ENCODE results near the gene MICAL1. TPM values are rescaled to one million over a fixed set of nuclear protein-coding genes. Genes with fewer than 3 reads are reported as not detected.

Gene MICAL1
- polyA plus RNA-seq, 2 of the 4 experiments (the other 2 are of a cell fraction) = 14.1 to 16.9 TPM

- peaks cover 14% of the 10 kb centered on the region; the same call in 1 of the 3 replicates for H3K4me1 ChIP-seq
- POLR2A ChIA-PET = interaction anchor here (0.5 to 4.1 kb wide), 2 partner anchors 12 to 36 kb away, joined by 3 to 18 read pairs; partner anchors contain the start of genes PPIL6 and SMPD2
- H3K9me3 ChIP-seq = no peaks in the 10 kb centered on the region
- DNase-seq (ENCODE audit: low read depth in 1 of 2, low spot score in 1 of 2) (no peak), FAIRE-seq (no peak), ATAC-seq (no peak)
- no peak overlapping the region for H3K27ac ChIP-seq
- CTCF ChIA-PET = interaction anchor here (0.8 to 2.5 kb wide), 3 partner anchors 11 to 265 kb away, joined by 3 to 16 read pairs (median 4); partner anchors contain the start of genes PPIL6 and SMPD2
- TF ChIP-seq BHLHE40 (IDR thresholded peaks at IDR 0.05; ENCODE audit: low read depth, low read length) = no peak
- no peak for TF ChIP-seq RARB (CRISPR knock-in tag; IDR thresholded peaks at IDR 0.05)
- no peak for TF ChIP-seq RCOR1 (IDR thresholded peaks at IDR 0.05; ENCODE audit: low read depth, low read length)
- TF ChIP-seq EP300 (IDR thresholded peaks at IDR 0.05) = no peak
- no peak for TF ChIP-seq KDM1A (IDR thresholded peaks at IDR 0.05; ENCODE audit: low read depth)
- TF ChIP-seq TP53 (CRISPR knock-in tag; IDR thresholded peaks at IDR 0.05) = no peak
- no peak for TF ChIP-seq ESRRA (IDR thresholded peaks at IDR 0.05; ENCODE audit: borderline replicate concordance, low read length)
- TF ChIP-seq RFX5 (IDR thresholded peaks at IDR 0.05) = no peak
- TF ChIP-seq GATA3 (IDR thresholded peaks at IDR 0.05; ENCODE audit: borderline replicate concordance) = no peak
- no peak for TF ChIP-seq BCL3 (IDR thresholded peaks at IDR 0.05)
- TF ChIP-seq JUN (IDR thresholded peaks at IDR 0.05) = no peak
- TF ChIP-seq HMGXB4 (CRISPR knock-in tag; IDR thresholded peaks at IDR 0.05; ENCODE audit: borderline replicate concordance) = no peak
- no peak for TF ChIP-seq NPAS2 (CRISPR knock-in tag; IDR thresholded peaks at IDR 0.05; ENCODE audit: borderline replicate concordance)
- no peak for TF ChIP-seq HDAC2 (IDR thresholded peaks at IDR 0.05)
- no peak overlapping the region for H3K4me2 ChIP-seq
- H3K4me3 ChIP-seq = no peak overlapping the region
- no CpG with 5 or more reads among the region's 2 CpGs for WGBS (ENCODE audit: missing lambda C conversion rate)
Measured at GRCh38 chr6:109453156-109453555, 2.4 kb downstream of the MICAL1 start.

- POLR2A ChIA-PET = no interaction called here
- Histone ChIP-seq H3K4me2 (no peak overlapping the region), H3K4me1 (peaks cover 9% of the 10 kb centered on the region; the same call in 1 of the 3 replicates), H3K27ac (no peak overlapping the region), H3K9me3 (no peaks in the 10 kb centered on the region), H3K4me3 (no peak overlapping the region)
- TF ChIP-seq JUN (IDR thresholded peaks at IDR 0.05) (no peak), EP300 (IDR thresholded peaks at IDR 0.05) (no peak), CBX8 (IDR thresholded peaks at IDR 0.05) (no peak), NFE2L2 (conservative IDR thresholded peaks at IDR 0.05; ENCODE audit: low read length) (no peak)
- no peak for FAIRE-seq
- DNase-seq (ENCODE audit: low read depth in 1 of 2, low spot score in 1 of 2) = no peak
- ATAC-seq = no peak
- 94% methylated on average over 9 of the region's 9 CpGs for WGBS (ENCODE audit: missing lambda C conversion rate)
- CTCF ChIA-PET = no interaction called here
Measured at GRCh38 chr6:109452181-109452580, 3.4 kb downstream of the MICAL1 start.

- DNase-seq (ENCODE audit: low read depth in 1 of 2, low spot score in 1 of 2) (no peak), FAIRE-seq (no peak), ATAC-seq (no peak)
- H3K9me3 ChIP-seq = no peaks in the 10 kb centered on the region
- 95% methylated on average over 4 of the region's 7 CpGs for WGBS (ENCODE audit: missing lambda C conversion rate)
- ChIA-PET POLR2A (no interaction called here), CTCF (no interaction called here)
- 0 out of 3 replicates have a peak, but pooled peaks cover 3% of the 10 kb centered on the region for H3K4me1 ChIP-seq
- no peak overlapping the region for H3K4me3 ChIP-seq
- no peak overlapping the region for H3K27ac ChIP-seq
- no peak overlapping the region for H3K4me2 ChIP-seq
- TF ChIP-seq JUN (IDR thresholded peaks at IDR 0.05) = no peak
- TF ChIP-seq NPAS2 (CRISPR knock-in tag; IDR thresholded peaks at IDR 0.05; ENCODE audit: borderline replicate concordance) = no peak
- no peak for TF ChIP-seq BCL3 (IDR thresholded peaks at IDR 0.05)
- no peak for TF ChIP-seq GATA3 (IDR thresholded peaks at IDR 0.05; ENCODE audit: borderline replicate concordance)
- no peak for TF ChIP-seq RNF2 (IDR thresholded peaks at IDR 0.05; ENCODE audit: borderline replicate concordance, low read depth)
- TF ChIP-seq HOXA7 (CRISPR knock-in tag; IDR thresholded peaks at IDR 0.05) = no peak
- no peak for TF ChIP-seq TP53 (CRISPR knock-in tag; IDR thresholded peaks at IDR 0.05)
- no peak for TF ChIP-seq CBX2 (IDR thresholded peaks at IDR 0.05; ENCODE audit: borderline replicate concordance, low read depth)
- no peak for TF ChIP-seq NR3C1 (IDR thresholded peaks at IDR 0.05)
- TF ChIP-seq EHMT2 (IDR thresholded peaks at IDR 0.05; ENCODE audit: low read depth) = no peak
- TF ChIP-seq FOXS1 (CRISPR knock-in tag; IDR thresholded peaks at IDR 0.05) = no peak
- TF ChIP-seq USF2 (IDR thresholded peaks at IDR 0.05) = no peak
- TF ChIP-seq MAFK (IDR thresholded peaks at IDR 0.05; ENCODE audit: partially characterized antibody) = no peak
- no peak for TF ChIP-seq POLR2AphosphoS2 (conservative IDR thresholded peaks at IDR 0.05; ENCODE audit: low read length)
- no peak for TF ChIP-seq SREBF2 (IDR thresholded peaks at IDR 0.05)
- no peak for TF ChIP-seq MAX (IDR thresholded peaks at IDR 0.05)
- TF ChIP-seq CEBPB (IDR thresholded peaks at IDR 0.05) = no peak
- TF ChIP-seq FOSB (CRISPR knock-in tag; IDR thresholded peaks at IDR 0.05) = no peak
- no peak for TF ChIP-seq MYC (IDR thresholded peaks at IDR 0.05; ENCODE audit: borderline replicate concordance, low read length)
Measured at GRCh38 chr6:109451376-109451775, 4.2 kb downstream of the MICAL1 start.

All from A549 (cell line).